Neural cell (in vitro differentiated cells): ENCODE measurements around the gene IL15RA.

Experiments
- EP300 ChIP-seq: fragments of 450-650 bp; conservative IDR thresholded peaks from 2 replicates; pipeline ENCODE4 v1.6.1; 2014; ENCODE audit warnings: antibody characterized with exemption, mild to moderate bottlenecking, moderate library complexity; ENCODE audit not compliant: poor library complexity, severe bottlenecking
- RAD21 ChIP-seq: fragments of 450-650 bp; conservative IDR thresholded peaks from 2 replicates; pipeline ENCODE4 v1.6.1; 2014; ENCODE audit warnings: antibody characterized with exemption, mild to moderate bottlenecking, moderate library complexity
- TF ChIP-seq, protein P1 (sequence below): fragments of 450-650 bp; IDR thresholded peaks from 2 replicates; pipeline ENCODE4 v1.5.1; 2014; ENCODE audit warnings: antibody characterized with exemption, mild to moderate bottlenecking, moderate library complexity; ENCODE audit not compliant: poor library complexity, severe bottlenecking

DNA sequence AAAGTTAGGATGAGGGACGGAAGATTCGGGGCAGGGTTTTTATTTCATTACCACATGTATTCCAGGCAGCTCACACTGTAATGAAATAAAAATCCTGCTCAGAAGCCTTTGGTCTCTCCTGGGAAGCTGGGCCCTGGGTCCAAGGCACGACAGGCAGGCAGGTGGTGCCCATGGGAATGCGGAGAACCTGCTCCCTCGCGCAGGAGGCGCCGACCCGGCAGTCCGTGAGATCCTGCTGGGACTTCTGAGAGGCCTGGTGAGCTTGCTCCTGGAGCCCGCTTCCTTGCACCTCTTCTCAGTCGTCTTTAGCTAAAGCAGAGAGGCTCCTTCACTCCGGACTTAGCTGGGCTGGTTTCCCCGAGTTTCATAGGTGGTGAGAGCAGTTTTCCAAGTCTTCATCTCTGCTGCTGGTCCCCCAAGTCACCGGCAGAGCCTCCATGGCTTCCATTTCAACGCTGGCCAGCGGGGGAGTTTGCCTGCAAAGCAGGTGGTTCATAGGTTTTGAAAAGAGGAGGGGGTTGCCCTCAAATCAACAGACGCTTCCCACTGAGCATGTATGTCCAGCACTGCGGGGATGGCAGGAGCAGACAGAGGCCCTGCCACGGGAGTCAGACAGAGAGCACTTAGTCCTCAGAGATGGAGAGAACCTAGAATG, 24.5 kb downstream of the IL15RA start:
- no peak for TF ChIP-seq EP300
- TF ChIP-seq, protein P1, sequence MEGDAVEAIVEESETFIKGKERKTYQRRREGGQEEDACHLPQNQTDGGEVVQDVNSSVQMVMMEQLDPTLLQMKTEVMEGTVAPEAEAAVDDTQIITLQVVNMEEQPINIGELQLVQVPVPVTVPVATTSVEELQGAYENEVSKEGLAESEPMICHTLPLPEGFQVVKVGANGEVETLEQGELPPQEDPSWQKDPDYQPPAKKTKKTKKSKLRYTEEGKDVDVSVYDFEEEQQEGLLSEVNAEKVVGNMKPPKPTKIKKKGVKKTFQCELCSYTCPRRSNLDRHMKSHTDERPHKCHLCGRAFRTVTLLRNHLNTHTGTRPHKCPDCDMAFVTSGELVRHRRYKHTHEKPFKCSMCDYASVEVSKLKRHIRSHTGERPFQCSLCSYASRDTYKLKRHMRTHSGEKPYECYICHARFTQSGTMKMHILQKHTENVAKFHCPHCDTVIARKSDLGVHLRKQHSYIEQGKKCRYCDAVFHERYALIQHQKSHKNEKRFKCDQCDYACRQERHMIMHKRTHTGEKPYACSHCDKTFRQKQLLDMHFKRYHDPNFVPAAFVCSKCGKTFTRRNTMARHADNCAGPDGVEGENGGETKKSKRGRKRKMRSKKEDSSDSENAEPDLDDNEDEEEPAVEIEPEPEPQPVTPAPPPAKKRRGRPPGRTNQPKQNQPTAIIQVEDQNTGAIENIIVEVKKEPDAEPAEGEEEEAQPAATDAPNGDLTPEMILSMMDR: no peak
- TF ChIP-seq RAD21: no peak
